Measurements from ENCODE around the gene CXCR5. TPM values are rescaled to one million over a fixed set of nuclear protein-coding genes. Genes with fewer than 3 reads are reported as not detected.
A peak's percentile ranks its signal among the peaks of the same experiment; 100 is the strongest.

The CXCR5 gene
- total RNA-seq, 1 experiment from 2014 or later, result not detected

DNA sequence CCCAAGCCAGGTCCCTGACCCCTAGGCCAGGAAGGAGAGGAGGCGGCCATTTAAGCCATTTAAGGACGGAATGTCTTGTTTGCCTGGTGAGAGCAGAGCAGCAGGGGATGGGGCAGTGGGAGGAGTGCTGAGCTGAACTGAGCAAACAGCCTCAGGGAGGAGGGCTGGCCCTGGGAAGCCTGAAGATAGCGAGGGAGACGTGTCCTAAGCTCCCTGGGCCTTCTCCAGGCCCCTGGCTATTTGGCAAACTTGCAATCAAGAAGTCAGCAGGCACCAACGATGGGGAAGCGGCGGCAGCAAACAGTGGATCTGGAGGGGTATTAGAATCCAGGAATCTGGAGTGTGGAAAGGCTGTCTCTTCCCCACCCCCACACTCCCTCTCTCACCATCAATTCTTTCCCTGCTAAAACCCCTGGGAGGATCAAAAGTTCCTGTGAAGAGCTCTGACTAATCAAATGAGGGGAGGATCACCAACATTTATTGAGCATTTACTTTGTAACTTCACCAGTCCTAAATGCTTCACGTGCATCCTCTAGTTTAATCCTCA is 33.2 kb downstream of the CXCR5 start:
- no peak for DNase-seq (ENCODE audit: low read depth, low spot score)
- in situ Hi-C loops (cut with HindIII; ENCODE audit: low pct_unique_long_range_greater_than_20kb, low sequenced_read_pairs), result no loop called here

DNA sequence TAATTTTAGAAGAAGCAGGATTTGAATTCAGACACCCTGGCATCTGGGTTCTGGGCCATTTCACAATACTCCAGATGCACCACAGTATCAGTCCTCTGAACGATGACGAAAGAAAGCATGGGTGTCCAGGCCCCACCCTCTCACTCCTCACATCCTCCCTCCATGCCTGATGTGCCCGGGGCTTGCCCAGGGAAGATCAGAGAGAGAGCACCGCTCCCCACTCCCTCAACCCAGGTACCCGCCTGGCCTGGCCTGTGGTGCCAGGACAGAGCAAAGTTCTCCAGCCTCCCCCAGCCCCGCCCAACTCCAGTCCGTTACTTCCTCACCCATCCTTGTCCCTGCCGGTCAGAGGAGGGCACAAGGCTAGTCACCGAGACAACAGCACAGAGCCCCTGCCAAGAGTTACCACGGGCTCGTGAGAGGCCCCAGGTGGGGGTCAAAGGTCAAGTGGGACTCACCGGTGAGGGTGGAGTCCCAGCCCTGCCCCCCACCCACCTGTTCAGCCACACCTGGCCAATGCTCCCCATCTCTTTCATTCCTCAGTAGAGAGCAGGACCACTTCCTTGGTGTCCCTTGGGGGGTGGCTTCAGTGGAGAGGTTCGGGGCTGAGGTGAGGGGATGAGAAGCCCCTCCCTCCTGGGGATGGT is 33.9 kb downstream of the CXCR5 start:
- DNase-seq (ENCODE audit: low read depth, low spot score), result no peak
- in situ Hi-C loops (cut with HindIII; ENCODE audit: low pct_unique_long_range_greater_than_20kb, low sequenced_read_pairs), result no loop called here

DNA sequence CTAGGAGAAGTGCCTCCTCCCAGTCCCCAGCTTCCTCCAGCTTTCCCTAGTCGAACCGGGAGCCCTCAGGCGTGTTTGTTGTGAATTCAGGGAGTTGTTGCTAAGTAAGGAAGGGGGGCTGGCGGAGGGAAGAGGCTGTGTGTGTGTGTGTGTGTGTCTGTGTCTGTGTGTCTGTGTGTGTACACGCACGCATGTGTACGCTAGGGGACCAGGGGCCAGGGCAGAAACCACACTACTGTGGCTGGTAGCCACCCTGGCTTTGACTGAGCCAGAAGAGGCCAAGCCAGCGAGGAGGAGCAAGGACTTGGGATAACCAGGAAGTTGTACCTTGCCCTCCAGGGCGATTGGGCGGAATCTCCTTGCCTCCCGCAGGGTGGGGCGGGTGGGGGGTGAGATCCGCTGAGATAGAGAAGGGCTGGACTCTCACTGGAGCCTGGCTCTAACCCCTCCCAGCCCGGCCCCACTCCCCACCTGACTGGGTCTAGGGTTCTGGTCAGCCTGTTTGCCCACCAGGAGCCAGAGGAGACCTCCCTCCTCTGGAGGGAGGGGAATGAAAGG is 34.5 kb downstream of the CXCR5 start:
- in situ Hi-C loops (cut with HindIII; ENCODE audit: low pct_unique_long_range_greater_than_20kb, low sequenced_read_pairs), result no loop called here
- DNase-seq (ENCODE audit: low read depth, low spot score), result peak; percentile 38

DNA sequence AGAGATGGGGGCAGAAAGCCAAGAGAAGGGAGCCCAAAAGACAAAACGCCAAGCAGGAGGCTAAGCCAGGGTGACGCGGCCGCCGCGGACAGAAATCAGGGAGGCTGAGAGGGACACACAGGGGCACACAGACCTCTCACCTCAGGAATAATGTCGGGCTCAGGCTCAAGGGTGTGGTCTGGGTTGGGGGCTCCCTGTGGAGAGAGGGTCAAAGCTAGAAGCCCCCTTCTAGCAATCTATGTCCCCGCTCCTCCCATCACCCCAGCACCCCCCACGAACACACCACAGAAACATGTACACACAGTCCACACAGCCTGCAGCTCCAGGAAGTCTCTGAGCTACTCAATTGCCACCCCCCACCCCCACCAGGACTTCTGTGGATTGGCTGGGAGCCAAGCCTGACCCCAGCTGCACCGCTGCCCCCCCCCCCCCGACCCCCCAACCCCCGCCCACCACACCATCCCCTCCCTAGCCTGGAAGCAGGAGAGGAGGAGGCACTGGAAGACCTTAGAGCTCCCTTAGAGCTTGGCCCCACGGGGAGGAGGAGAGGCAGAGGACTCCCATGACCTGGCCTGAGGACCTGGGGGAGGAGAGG is 35.1 kb downstream of the CXCR5 start:
- DNase-seq (ENCODE audit: low read depth, low spot score), result no peak
- in situ Hi-C loops (cut with HindIII; ENCODE audit: low pct_unique_long_range_greater_than_20kb, low sequenced_read_pairs), result no loop called here

DNA sequence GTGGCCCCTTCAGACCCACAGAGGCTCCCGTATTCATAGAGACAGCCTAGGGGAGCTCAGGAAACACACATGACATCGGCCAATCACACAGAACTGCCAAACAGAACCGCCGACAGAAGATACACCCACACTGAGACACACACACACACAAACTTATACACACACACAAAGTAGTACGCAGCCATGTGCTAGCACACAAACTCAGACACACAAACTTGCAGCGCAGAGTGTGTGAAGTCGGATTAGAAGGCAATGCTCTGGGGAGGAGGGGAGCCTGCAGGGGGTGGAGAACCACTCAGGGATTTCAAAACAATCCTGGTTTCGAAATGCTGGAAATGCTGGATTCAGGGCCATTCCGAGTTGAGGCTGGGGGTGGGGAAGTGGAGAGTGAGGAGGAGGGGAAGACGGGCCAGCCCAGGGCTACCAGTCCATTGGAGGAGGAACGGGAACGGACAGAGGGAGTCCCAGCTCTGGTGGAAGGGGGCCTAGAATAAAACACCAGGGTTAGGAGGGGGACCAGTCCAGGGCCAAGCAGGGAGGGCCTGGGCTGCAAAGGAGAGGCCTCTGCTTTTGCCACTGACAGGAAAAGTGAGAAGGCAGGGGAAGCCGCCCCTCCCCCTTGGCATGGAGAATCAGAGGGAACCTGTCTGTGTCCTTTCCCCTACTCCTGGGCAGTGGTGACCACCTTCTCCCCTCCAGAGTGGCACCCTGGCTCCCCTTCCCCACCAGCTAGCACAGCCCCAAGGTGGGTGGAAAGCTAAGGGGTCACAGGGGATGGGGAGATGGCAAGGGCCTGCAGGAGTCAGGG is 37.6 kb downstream of the CXCR5 start:
- DNase-seq (ENCODE audit: low read depth, low spot score), result peak; percentile 39
- in situ Hi-C loops (cut with HindIII; ENCODE audit: low pct_unique_long_range_greater_than_20kb, low sequenced_read_pairs), result no loop called here

DNA sequence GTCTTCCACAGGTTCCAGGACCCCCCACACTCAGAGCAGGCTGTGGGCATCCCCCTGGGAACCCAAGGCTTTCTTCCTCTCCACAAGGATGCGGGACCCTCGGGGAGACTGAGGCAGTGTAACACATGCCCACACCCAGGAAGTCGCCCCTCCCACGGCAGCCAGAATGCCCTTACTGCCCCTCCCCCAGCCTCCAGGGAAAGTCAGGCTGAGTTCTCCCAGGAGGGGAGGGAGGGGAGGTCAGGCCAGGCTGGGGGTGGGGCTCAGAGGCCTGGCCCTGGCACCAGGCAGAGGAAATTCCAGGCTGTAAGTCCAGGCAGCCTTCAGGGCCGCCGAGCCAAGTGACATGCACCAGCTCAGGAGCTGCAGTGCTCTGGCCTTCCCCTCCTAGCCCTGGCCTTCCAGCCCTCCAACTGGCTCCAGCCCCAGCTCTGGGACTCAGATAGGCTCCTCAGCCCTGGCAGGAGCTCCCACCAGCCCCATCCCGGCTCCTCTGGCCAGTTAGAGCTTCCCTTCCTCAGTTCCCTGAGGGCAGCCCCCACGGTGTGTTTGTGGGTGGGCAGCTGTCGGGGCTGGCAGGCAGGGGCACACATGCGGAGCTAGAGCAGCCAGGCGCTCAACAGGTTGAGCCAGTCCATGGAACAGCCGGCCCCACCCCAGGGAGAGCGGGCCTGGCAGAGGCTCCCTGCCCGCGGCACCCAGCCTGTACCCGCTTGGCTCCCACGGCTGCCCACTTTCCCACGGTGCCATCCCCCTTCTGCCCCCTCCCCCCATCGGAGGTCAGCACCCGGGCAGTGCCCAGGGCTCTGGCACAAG is 38.4 kb downstream of the CXCR5 start:
- in situ Hi-C loops (cut with HindIII; ENCODE audit: low pct_unique_long_range_greater_than_20kb, low sequenced_read_pairs), result no loop called here
- DNase-seq (ENCODE audit: low read depth, low spot score), result peak; percentile 41

DNA sequence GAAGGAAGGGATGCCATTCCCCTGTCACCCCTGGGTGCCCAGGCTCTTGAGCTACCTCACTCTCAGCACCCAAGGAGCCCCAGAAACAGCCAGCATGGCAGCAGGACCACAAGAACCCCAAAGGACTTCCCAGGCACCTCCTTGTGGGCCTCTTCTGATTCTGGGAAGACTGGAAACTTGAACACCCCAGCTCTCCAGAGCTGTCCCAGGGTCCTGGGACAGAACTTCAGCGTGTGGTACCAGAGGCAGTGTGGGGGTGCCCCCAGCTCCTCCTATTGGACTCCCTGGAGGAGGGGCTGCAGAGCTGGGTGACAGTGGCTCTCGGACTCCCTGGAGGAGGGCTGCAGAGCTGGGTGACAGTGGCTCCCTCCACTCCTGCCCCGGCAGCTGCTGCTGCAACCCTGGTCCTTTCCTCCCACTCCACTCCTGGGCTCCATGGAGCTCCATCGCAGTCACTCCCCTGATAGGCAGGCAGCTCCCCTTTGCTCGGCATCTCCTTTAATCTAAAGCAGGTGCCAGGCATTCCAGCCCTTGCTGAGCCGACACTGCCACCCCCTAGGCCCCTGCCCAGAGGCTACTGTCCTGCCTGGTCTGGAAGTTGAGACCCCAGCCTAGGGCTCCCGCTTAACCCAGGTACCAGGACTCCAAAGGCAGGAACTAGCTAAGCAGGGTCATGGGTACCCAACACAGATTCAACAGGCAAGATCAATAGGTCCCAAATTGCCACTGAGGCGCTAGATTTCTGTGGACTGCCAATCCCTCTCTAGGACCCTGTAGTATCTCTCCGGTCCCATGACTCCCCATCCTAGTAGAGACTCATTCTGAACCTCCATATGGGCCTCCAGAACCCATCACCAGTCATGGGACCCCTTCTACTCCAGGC is 39.3 kb downstream of the CXCR5 start:
- no peak for DNase-seq (ENCODE audit: low read depth, low spot score)
- in situ Hi-C loops (cut with HindIII; ENCODE audit: low pct_unique_long_range_greater_than_20kb, low sequenced_read_pairs), result no loop called here

DNA sequence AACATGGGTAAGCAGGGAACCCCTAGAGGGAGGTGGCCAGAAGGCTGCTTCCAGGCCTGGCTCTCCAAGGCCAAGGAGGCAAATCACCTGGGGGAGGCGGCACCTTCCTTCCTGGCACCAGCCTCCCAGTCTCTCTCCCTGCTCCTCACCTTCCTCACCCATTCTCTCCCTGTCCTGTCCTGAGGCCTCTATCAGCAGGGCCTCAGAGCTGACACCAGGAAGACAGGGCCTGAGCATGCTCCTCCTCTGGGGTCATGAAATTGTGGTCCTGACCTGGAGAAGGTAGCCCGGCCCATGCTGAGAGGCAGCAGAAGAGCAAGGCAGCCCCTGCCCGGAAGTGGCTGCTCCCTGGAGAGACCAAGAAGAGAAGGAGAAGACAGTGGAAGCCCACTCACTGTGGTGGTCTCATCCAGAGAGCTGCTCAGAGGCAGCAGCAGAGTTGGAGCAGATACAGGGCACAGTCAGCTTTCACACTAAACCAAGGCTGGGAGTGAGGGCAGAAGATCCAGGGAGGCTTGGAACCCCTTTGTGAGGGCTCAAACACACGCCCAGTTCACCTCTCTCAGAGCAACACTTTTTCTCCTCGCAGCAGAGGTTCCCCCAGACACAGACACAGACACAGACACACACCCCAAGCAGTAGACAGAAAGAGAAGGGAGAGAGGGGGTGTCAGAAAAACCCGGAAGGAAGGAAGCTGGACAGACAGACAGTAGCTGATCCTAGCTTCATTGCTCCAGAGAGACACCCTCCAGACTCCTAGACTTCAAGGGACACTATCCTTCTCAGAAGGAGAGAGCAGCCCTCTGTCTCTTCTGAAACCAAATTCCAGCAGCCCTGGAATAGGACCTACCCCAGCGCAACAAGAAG is 40.3 kb downstream of the CXCR5 start:
- in situ Hi-C loops (cut with HindIII; ENCODE audit: low pct_unique_long_range_greater_than_20kb, low sequenced_read_pairs), result no loop called here
- no peak for DNase-seq (ENCODE audit: low read depth, low spot score)

DNA sequence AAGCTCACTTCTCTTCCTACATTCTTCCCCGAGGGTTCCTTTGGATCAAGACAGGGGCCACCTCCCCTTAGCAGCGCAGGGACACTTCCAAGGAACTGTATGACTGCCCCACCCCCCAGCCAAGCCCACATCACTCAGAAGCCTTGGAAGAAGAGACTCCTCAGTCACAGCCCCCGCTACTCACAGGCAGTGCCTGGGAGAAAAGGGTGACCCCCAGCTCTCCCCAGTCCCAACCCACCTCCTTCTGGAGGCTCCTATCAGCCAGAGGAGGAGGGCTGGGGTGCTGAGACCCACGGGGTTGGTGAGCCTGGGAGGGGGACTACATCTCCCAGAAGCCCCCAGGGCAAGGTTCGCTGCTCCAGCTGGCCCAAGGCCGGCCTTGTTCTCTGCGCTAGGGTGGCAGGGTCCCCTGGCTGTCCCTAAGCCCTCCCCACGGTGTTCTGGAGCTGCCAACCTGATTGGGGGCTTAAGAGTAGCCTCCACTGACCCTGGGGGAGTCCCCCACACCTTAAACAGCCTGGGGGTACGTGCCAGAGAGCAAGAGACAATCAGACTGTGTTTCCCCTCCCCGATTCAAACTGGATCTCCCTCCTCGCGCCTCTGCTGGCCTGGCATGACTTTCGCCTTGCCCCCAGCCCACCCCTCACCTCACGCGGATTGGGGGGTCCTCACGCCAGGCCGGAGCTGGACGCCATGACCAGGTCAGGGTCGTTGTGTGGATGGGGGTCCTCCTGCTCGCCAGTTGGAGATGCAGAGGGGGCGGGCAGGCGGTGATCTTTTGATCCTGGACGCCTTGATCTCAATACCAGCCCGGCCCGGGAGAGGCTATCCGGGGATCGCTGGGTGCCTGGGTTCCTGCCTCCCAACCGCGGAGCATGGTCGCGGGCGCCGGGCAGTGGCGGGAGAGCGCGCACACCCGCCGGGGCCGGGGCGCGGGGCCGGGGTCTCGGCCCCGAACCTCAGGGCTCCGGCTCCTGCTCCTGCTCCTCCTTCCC is 41.2 kb downstream of the CXCR5 start:
- DNase-seq (ENCODE audit: low read depth, low spot score), result peak; percentile 38
- in situ Hi-C loops (cut with HindIII; ENCODE audit: low pct_unique_long_range_greater_than_20kb, low sequenced_read_pairs), result no loop called here

DNA sequence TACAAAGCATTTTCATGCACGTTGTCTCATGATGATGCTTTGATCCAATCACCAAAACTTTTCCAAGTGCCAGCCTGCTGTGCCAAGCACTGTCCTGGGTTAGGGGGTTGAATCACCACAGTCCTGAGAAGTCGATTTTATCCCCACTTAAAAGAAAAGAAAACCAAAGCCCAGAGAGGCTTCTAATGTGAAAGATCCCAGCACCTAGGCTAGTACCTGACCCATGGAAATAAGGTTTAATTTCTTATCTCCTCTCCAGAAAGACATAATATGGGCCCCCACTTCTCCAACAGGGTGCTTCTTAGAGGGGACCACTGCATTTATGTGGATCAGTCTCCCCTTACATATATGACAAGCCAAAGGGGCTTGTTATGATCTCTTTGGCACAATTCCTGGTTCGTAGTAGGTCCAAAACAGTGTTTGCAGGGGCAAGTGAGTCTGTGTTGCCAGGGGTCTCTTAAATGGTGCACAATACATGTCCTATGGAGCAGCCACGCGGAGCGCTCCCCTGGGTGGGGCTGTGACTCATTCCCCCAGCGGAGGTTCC is 43.9 kb downstream of the CXCR5 start:
- no peak for DNase-seq (ENCODE audit: low read depth, low spot score)
- in situ Hi-C loops (cut with HindIII; ENCODE audit: low pct_unique_long_range_greater_than_20kb, low sequenced_read_pairs), result no loop called here

DNA sequence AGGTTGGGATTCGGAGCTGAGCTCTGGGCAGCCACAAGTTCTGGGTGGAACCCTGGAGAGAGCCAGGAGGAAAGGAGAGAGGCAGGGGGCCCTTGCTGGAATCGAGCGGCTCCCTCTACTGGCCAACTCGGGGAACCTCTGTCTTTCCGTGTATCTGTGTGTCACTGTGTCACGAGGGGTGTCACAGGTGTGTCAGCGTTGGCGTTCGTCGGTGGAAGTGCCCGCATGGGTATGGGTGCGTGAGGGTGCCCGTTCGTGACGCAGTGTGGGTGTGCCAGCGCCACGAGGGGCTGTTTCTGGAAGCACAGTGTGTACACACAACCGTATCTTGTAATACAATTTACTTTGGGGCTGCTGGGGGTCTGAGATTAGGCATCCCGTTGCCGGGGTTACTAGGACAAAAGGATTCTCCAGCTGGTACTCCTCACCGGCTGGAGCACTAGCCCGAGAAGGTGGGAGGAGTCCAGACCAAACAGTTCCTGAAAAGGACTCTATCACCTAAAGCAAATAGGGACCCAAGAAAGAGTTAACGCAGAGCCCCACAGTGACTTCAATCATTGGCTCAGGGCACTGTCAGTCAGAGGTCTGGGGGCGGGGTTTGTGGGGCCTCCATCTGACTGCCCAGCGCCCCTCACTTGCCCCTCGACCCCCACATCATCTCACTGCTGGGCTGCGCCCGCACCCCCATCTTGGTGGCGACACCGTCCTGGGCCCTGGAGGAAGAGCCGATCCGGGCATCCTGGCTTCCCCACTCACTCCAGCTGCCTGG is 44.6 kb downstream of the CXCR5 start:
- in situ Hi-C loops (cut with HindIII; ENCODE audit: low pct_unique_long_range_greater_than_20kb, low sequenced_read_pairs), result no loop called here
- peak; percentile 87 for DNase-seq (ENCODE audit: low read depth, low spot score)

DNA sequence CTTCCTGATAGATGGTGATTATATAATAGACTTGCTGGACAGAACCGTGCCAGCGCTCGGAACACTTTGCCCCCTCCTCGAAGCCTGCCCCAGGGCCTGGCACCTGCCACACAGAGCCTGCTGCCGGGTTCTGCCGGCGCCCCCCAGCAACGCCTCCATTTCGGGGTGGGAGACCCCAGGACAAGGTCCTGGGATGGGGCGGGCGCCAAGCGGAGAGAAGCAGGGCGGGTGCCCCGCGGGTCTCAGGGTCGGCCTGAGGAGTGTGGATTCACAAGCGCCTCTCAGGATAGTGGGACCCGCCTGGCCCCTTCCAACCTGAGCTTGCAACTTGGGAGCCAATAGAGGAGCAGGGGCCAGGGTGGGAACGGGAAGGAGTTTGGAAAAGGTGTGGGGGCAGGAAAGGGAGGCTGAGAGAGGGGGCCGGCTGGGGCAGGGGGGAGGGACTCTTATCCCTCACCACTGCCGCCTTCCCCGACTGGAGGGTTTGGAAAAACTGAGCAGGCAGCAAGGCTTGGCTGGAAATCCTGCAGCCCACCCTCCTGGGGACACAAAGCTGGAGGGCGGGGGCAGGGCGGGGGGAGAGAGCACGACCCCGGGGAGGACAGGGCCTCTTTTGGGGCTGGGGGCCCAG is 45.3 kb downstream of the CXCR5 start:
- peak; percentile 57 for DNase-seq (ENCODE audit: low read depth, low spot score)
- in situ Hi-C loops (cut with HindIII; ENCODE audit: low pct_unique_long_range_greater_than_20kb, low sequenced_read_pairs), result no loop called here

DNA sequence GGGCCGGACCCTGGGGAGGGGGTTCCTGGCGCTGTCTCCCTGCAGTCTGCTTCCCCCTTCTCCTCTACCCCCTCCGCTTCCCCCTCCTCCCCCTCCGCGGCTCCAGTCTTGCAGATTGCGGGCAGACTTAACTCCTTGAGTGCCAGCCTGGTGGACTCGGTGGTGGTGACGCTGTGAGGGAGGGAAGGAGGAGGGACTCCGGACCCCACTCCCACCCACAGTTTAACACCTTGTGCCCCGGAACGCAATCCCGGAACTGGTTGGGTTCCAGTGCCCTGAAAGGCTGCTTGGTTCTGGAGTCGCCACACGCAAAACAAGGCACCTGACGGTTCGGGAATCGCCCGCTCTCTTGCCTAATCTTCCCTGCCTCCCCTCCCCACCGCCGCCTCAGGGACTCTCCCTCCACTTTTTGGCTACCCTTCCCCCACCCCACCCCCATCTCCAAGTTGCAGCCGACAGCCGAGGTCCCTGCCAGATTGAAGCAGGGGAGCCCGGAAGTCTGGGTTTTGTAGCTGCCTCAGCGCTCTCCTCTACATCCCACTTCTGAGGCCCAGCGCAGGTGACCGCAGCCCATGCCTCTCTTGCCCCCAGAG is 45.9 kb downstream of the CXCR5 start:
- in situ Hi-C loops (cut with HindIII; ENCODE audit: low pct_unique_long_range_greater_than_20kb, low sequenced_read_pairs), result no loop called here
- DNase-seq (ENCODE audit: low read depth, low spot score), result peak; percentile 88
